Suprapubic skin (tissue), 4 donors: ENCODE results near the gene TMC6. TPM values are rescaled to one million over a fixed set of nuclear protein-coding genes. Genes with fewer than 3 reads are reported as not detected.
"Not testable (repeated sequence)": the region's sequence is repeated elsewhere in the genome, so short reads cannot be mapped to it uniquely, and the experiment has no call there.

ENCODE experiments used
- DNase-seq, 2 donors: peaks; one replicate each; pipeline ENCODE4 v3.0.0-alpha.2; 2019; ENCODE audit warnings: low spot score in 2 of 2
- H3K27ac ChIP-seq: fragments of 200-600 bp; sonication (generic); one replicate; pipeline ENCODE4 v1.5.1; 2019
- H3K27me3 ChIP-seq: fragments of 200-600 bp; sonication (generic); one replicate; pipeline ENCODE4 v1.5.1; 2019
- H3K36me3 ChIP-seq: fragments of 200-600 bp; sonication (generic); one replicate; pipeline ENCODE4 v1.5.1; 2019
- H3K4me1 ChIP-seq: fragments of 200-600 bp; sonication (generic); one replicate; pipeline ENCODE4 v1.5.1; 2019
- H3K4me3 ChIP-seq: fragments of 200-600 bp; sonication (generic); one replicate; pipeline ENCODE4 v1.5.1; 2019; ENCODE audit warnings: mild to moderate bottlenecking
- H3K9me3 ChIP-seq: fragments of 200-600 bp; sonication (generic); one replicate; pipeline ENCODE4 v1.5.1; 2019
- EP300 ChIP-seq: sonication (generic); formaldehyde crosslinking; IDR thresholded peaks from one replicate; pipeline ENCODE4 v1.6.1; 2017; ENCODE audit warnings: antibody characterized with exemption
- POLR2A ChIP-seq, 2 donors: fragments of 450-650 bp; IDR thresholded peaks; one replicate each; pipeline ENCODE4 v1.6.1; 2017; ENCODE audit warnings: antibody characterized with exemption in 2 of 2, mild to moderate bottlenecking in 2 of 2, moderate library complexity in 2 of 2
- POLR2AphosphoS5 ChIP-seq, 3 donors: sonication (generic); formaldehyde crosslinking; IDR thresholded peaks; one replicate each; pipeline ENCODE4 v1.6.1; 2017; ENCODE audit warnings: antibody characterized with exemption in 3 of 3
- WGBS: methylation state at CpG from one replicate; pipeline ENCODE4 v1.1.5; 2018; 5-methylcytosine and 5-hydroxymethylcytosine counted together
- total RNA-seq, 4 donors: library from RNA; depleted of rRNA; stranded (reverse); fragments of >200 nt; gene quantifications; one replicate each; pipeline ENCODE4 v1.1.0, GENCODE V29; 2016
- TF ChIP-seq, protein P1 (sequence below), 2 donors: fragments of 200-600 bp in 1 of 2; fragments of 450-650 bp in 1 of 2; sonication (generic) in 1 of 2; IDR thresholded peaks; one replicate each; pipeline ENCODE4 v1.5.1; 2016 to 2019; ENCODE audit warnings: antibody characterized with exemption in 2 of 2, mild to moderate bottlenecking in 1 of 2, moderate library complexity in 1 of 2

Gene TMC6
- total RNA-seq, 4 donors from 2014 or later, result 27.9 to 48.8 (median 32.0) TPM

DNA sequence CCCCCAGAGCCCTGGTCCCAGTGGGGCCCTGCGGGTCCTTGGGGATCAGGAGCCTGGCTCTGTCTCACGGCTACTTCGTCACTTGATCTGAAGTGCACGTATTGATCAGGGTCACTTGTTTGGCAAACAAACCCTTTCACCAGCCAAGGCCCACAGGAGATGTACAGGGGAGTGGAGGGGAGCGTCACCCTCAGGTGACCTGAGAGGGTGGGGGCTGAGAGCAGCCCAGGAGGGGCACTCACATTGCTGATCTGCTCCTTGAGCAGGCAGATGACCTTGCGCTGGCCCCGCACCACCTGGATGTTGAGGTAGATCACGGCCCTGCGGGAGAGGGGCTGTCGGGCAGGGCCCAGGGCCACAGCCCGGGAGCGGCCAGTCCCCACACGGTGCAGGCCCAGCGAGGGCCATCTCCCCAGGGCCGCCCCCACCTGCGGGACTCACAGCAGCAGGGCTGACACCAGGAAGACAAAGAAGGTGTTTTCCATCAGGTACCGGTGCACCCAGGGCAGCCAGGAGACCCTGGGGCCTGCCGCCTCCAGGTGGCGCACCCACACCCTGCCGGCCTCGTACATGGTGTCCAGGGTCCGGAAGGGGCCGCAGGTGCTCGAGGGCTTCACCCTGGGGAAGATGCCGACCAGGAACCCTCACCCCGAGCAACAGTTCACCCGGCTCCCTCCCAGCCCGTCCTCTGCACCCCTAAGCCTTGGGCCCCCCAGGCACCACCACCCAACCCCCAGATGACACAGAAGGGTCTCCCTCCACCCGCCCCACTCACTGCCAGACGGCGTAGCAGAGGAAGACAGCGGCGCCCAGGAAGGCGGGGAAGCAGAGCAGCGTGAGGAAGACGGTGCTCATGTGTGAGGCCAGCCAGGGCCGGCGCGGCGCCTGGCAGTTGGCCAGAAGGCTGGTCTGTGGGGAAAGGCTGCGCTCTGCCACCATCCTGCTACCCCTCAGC, 11.3 kb downstream of the TMC6 start:
- H3K27ac ChIP-seq, result no peak overlapping the region
- peaks cover 28% of the 10 kb centered on the region for H3K4me1 ChIP-seq
- no peaks in the 10 kb centered on the region for H3K9me3 ChIP-seq
- WGBS, result 67% methylated on average over 4 of the region's 41 CpGs
- no peak for TF ChIP-seq POLR2AphosphoS5 (IDR thresholded peaks at IDR 0.05)
- TF ChIP-seq, protein P1, sequence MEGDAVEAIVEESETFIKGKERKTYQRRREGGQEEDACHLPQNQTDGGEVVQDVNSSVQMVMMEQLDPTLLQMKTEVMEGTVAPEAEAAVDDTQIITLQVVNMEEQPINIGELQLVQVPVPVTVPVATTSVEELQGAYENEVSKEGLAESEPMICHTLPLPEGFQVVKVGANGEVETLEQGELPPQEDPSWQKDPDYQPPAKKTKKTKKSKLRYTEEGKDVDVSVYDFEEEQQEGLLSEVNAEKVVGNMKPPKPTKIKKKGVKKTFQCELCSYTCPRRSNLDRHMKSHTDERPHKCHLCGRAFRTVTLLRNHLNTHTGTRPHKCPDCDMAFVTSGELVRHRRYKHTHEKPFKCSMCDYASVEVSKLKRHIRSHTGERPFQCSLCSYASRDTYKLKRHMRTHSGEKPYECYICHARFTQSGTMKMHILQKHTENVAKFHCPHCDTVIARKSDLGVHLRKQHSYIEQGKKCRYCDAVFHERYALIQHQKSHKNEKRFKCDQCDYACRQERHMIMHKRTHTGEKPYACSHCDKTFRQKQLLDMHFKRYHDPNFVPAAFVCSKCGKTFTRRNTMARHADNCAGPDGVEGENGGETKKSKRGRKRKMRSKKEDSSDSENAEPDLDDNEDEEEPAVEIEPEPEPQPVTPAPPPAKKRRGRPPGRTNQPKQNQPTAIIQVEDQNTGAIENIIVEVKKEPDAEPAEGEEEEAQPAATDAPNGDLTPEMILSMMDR (IDR thresholded peaks at IDR 0.05), result peak in 1 of 2 donors; percentile 23
- TF ChIP-seq EP300, result no peak
- no peak for TF ChIP-seq POLR2A (IDR thresholded peaks at IDR 0.05)
- H3K4me3 ChIP-seq, result no peak overlapping the region
- peak in 1 of 2 donors; percentile 65 for DNase-seq
- peaks cover 33% of the 10 kb centered on the region for H3K36me3 ChIP-seq
- no peaks in the 10 kb centered on the region for H3K27me3 ChIP-seq

DNA sequence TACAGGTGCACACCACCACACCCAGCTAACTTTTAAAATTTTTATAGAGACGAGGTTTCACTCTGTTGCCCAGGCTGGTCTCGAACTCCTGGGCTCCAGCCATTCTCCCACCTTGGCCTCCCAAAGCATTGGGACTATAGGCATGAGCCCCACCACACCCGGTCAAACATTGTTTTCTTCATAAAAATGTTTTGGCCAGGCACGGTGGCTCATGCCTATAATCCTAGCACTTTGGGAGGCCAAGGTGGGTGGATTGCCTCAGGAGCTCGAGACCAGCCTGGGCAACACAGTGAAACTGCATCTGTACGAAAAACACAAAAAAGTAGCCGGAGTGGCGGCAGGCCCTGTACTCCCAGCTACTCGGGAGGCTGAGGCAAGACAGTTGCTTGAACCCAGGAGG, 12.1 kb downstream of the TMC6 start:
- H3K4me3 ChIP-seq, result no peak overlapping the region
- DNase-seq, result no peak
- peaks cover 30% of the 10 kb centered on the region for H3K36me3 ChIP-seq
- WGBS, result 98% methylated on average over 9 of the region's 9 CpGs
- no peaks in the 10 kb centered on the region for H3K27me3 ChIP-seq
- H3K4me1 ChIP-seq, result peaks cover 29% of the 10 kb centered on the region
- no peak overlapping the region for H3K27ac ChIP-seq
- H3K9me3 ChIP-seq, result no peaks in the 10 kb centered on the region
- TF ChIP-seq POLR2A (IDR thresholded peaks at IDR 0.05) (no peak), EP300 (no peak), POLR2AphosphoS5 (IDR thresholded peaks at IDR 0.05) (no peak)
- TF ChIP-seq, protein P1 (IDR thresholded peaks at IDR 0.05), result no peak

DNA sequence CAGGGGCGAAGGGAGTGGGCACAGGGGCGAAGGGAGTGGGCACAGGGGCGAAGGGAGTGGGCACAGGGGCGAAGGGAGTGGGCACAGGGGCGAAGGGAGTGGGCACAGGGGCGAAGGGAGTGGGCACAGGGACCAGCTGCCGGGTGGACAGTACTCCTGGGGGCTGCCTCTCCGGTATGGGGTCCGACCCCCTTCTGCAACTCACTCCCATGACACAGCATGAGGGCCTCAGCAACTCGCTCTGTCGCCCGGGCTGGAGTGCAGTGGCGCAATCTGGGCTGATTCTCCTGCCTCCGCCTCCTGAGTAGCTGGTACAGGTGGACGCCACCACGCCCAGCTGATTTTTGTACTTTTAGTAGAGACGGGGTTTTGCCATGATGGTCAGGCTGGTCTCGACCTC, 12.8 kb downstream of the TMC6 start:
- H3K4me3 ChIP-seq, DNase-seq, H3K27me3 ChIP-seq, H3K9me3 ChIP-seq, H3K27ac ChIP-seq: not testable (repeated sequence)
- Histone ChIP-seq H3K4me1 (peaks cover 29% of the 10 kb centered on the region), H3K36me3 (peaks cover 25% of the 10 kb centered on the region)
- WGBS, result 84% methylated on average over 14 of the region's 18 CpGs

DNA sequence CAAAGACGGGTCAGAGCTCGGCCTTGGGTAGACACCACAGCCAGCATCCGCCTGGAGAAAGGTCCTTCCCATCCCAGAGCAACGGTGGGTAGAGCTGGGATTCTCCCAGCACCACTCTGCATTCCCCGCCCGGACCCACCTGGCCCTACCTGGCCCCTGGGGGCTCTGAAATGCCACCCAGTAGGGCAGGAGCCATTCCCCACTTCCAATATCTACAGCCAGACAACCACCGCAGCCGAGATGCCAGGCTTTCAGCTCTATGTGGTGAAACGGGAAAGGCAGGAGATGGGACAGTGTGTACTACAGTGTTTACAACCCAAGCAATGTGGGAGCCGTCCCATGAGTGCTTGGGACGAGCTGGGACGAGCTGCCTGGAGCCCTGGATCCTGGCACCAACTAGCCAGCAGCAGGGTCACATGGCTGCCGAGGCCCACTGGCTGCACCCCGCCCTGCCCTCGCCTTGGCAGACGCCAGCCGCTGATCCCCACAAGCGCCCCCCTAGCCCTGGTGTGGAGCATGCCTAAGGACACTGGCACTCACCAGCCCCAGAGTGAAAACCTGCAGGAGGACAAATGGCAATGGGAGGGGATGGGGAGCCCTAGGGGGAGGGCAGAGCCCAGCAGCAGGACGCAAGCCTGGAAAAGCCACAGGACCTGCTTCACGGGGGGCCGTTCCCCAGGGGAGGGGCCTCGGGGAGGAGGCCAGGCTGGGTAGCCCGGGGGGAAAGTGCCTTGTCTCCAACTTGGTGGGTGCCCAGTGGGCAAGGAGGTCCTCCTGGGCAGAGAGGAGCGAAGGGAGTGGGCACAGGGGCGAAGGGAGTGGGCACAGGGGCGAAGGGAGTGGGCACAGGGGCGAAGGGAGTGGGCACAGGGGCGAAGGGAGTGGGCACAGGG, 13.5 kb downstream of the TMC6 start:
- H3K27ac ChIP-seq, result peak overlapping the region; percentile 64
- 53% methylated on average over 28 of the region's 28 CpGs for WGBS
- H3K27me3 ChIP-seq, result no peaks in the 10 kb centered on the region
- DNase-seq, result peak in 1 of 2 donors; percentile 59
- H3K9me3 ChIP-seq, result no peaks in the 10 kb centered on the region
- peaks cover 29% of the 10 kb centered on the region for H3K4me1 ChIP-seq
- TF ChIP-seq POLR2A (IDR thresholded peaks at IDR 0.05) (no peak), EP300 (no peak), POLR2AphosphoS5 (IDR thresholded peaks at IDR 0.05) (no peak)
- TF ChIP-seq, protein P1 (IDR thresholded peaks at IDR 0.05), result no peak
- peak overlapping the region; percentile 2 for H3K4me3 ChIP-seq
- H3K36me3 ChIP-seq, result peaks cover 28% of the 10 kb centered on the region

DNA sequence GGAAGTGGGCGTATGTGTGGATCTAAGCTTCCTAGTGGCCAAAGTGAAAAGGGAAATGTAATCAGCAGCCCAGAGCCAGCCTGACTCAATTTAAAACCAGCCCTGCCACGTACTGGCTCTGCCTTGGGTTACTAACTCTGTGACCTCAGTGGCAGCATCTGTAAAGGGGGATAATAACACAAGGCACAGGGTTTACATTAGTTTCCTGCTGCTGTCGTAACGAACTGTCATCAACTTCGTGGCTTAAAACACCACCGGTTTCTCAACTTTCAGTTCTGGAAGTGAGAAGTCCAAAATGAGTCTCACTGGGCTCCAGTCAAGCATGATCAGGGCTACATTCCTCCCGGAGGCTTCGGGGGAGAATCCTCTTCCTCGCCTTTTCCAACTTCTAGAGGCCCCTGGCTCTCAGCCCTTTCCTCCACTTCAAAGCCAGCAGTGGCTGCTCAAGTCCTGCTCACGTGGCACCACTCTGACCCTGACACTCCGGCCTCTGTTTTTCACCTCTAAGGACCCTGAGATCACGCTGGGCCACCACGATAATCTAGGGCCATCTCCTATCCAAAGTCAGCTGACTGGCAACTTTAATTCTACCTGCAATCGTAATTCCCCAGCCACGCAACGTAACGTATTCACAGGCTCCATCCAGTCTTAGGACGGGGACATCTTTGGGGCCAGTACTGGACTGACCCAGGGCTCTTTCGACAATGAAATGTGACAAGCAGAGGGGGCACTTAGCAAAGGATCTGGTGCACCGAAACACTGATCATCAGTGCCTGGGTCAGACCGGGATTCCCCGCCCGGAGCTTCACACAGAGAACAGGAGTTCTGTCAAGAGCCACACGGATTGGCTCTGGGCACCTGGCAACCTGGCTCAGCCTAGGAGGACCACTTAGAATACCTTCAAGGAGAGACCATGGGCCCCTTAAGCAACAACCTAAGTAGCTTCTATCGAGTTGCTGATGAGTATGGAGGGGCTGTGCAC, 14.5 kb downstream of the TMC6 start:
- Histone ChIP-seq H3K36me3 (peaks cover 24% of the 10 kb centered on the region), H3K9me3 (no peaks in the 10 kb centered on the region), H3K4me3 (no peak overlapping the region), H3K4me1 (peaks cover 29% of the 10 kb centered on the region), H3K27ac (peak overlapping the region; percentile 64), H3K27me3 (no peaks in the 10 kb centered on the region)
- TF ChIP-seq, protein P1 (IDR thresholded peaks at IDR 0.05), result no peak
- TF ChIP-seq POLR2A (IDR thresholded peaks at IDR 0.05), result no peak
- TF ChIP-seq POLR2AphosphoS5 (IDR thresholded peaks at IDR 0.05), result no peak
- TF ChIP-seq EP300, result no peak
- WGBS, result 85% methylated on average over 24 of the region's 25 CpGs
- peak in 1 of 2 donors; percentile 51 for DNase-seq
